PC-9 (cell line): Measurements from ENCODE around the gene KDM4B.

ENCODE experiments used
- EZH2 ChIP-seq: fragments of 200-600 bp; sonication (generic); IDR thresholded peaks from 2 replicates; pipeline ENCODE4 v1.8.0; 2017; ENCODE audit warnings: antibody characterized with exemption, low read depth
- TF ChIP-seq, protein P1 (sequence below): fragments of 200-600 bp; sonication (generic); conservative IDR thresholded peaks from 2 replicates; pipeline ENCODE4 v1.6.1; 2017; ENCODE audit warnings: mixed run types, antibody characterized with exemption, mild to moderate bottlenecking, moderate library complexity

DNA sequence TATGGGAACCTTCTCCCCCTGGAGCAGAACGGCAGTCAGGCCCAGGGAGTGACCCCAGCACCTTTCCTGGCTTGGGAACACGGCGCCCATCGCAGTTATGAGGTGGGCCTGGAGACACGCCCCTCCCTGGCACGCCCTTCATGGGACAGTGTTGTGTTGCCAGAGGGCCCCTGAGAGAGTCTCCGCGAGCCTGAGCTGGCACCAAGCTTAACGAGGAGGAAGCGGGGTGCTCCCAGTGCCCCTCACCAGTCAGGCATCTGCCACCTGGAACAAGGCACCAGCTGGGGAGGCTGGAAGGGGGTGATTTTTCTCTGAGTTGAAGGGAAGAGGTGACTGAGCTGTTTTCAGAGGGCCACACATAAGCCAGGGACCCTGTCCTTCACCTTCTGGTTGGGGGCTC lies 180.6 kb downstream of the KDM4B start:
- TF ChIP-seq, protein P1, sequence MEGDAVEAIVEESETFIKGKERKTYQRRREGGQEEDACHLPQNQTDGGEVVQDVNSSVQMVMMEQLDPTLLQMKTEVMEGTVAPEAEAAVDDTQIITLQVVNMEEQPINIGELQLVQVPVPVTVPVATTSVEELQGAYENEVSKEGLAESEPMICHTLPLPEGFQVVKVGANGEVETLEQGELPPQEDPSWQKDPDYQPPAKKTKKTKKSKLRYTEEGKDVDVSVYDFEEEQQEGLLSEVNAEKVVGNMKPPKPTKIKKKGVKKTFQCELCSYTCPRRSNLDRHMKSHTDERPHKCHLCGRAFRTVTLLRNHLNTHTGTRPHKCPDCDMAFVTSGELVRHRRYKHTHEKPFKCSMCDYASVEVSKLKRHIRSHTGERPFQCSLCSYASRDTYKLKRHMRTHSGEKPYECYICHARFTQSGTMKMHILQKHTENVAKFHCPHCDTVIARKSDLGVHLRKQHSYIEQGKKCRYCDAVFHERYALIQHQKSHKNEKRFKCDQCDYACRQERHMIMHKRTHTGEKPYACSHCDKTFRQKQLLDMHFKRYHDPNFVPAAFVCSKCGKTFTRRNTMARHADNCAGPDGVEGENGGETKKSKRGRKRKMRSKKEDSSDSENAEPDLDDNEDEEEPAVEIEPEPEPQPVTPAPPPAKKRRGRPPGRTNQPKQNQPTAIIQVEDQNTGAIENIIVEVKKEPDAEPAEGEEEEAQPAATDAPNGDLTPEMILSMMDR, result no peak
- TF ChIP-seq EZH2, result no peak
